ENCODE data around the gene USP49. TPM values are rescaled to one million over a fixed set of nuclear protein-coding genes. Genes with fewer than 3 reads are reported as not detected.

The USP49 gene
- total and polyA plus RNA-seq, 10 of the 15 experiments (the other 5 are each of a cell fraction or from before 2014, with no cell fraction given) = 1.0 to 7.7 (median 4.3) TPM

DNA sequence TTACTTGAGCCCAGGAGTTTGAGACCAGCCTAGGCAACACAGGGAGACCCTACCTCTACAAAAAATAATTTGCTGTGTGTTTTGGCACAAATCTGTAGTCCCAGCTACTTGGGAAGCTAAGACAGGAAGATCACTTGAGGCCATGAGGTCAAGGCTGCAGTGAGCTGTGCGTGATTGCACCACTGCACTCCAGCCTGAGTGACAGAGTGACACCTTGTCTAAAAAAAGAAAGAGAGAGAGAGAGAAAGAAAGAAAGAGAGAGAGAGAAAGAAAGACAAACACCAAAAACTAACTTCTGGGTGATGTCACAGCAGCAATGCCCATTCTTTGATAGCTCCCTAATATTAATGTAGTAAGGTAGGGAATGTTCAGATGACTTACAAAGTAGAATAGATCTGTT is 20.4 kb downstream of the USP49 start:
- H2AFZ ChIP-seq (ENCODE audit: control insufficient read depth, low read depth, low read length) = no peak overlapping the region
- no peaks in the 10 kb centered on the region for H4K20me1 ChIP-seq (ENCODE audit: control insufficient read depth, insufficient read depth)
- H3K79me2 ChIP-seq (ENCODE audit: control insufficient read depth, insufficient read depth, low read length) = no peaks in the 10 kb centered on the region
- H3K27ac ChIP-seq (ENCODE audit: control insufficient read depth, insufficient read depth) = no peak overlapping the region
- no peak overlapping the region for H3K9ac ChIP-seq (ENCODE audit: control insufficient read depth, insufficient read depth, low read length)
- FAIRE-seq (no peak), ATAC-seq (no peak), DNase-seq (ENCODE audit: low read depth, low spot score) (no peak)
- H3K4me3 ChIP-seq = no peak overlapping the region
- no peaks in the 10 kb centered on the region for H3K36me3 ChIP-seq (ENCODE audit: control insufficient read depth in 2 of 2, insufficient read depth in 2 of 2, low read length in 1 of 2)
- ChIA-PET POLR2A (interaction anchor here (1.5 to 2.2 kb wide), 2 partner anchors 13 to 21 kb away, joined by 5 to 7 read pairs; partner anchors contain the start of gene USP49), RAD21 (ENCODE audit: unreplicated experiment) (no interaction called here), CTCF (interaction anchor here (1.1 to 1.2 kb wide), 2 partner anchors 10 to 28 kb away, joined by 3 read pairs; no protein-coding TSS in a partner anchor), SMC1A (ENCODE audit: uncharacterized antibody, unreplicated experiment) (no interaction called here)
- WGBS (ENCODE audit: insufficient coverage, insufficient replicate concordance, low lambda C conversion rate, missing lambda C conversion rate) = 100% methylated on average over 1 of the region's 1 CpG
- H3K27me3 ChIP-seq (replicated peaks in 1 of 2; ENCODE audit: control insufficient read depth in 2 of 2, insufficient read depth in 2 of 2, low read length in 1 of 2) = no peaks in the 10 kb centered on the region
- no TSS peak for BruUV-seq (replicated peaks)
- no peaks in the 10 kb centered on the region for H3K9me3 ChIP-seq (replicated peaks; ENCODE audit: control insufficient read depth, insufficient read depth, low read length)
- H3K4me2 ChIP-seq (ENCODE audit: control insufficient read depth, insufficient read depth) = no peak overlapping the region
- in situ Hi-C loops (cut with MboI) (no loop called here), intact Hi-C loops (cut with micrococcal nuclease; ENCODE audit: unreplicated experiment) (no loop called here)
- H3K4me1 ChIP-seq (ENCODE audit: control insufficient read depth, insufficient read depth, low read length) = no peaks in the 10 kb centered on the region
- no peak for TF ChIP-seq ETV6 (conservative IDR thresholded peaks at IDR 0.05 in 1 of 2, IDR thresholded peaks at IDR 0.05 in 1 of 2; ENCODE audit: borderline replicate concordance in 1 of 2, low read depth in 1 of 2)
- TF ChIP-seq, protein P1, sequence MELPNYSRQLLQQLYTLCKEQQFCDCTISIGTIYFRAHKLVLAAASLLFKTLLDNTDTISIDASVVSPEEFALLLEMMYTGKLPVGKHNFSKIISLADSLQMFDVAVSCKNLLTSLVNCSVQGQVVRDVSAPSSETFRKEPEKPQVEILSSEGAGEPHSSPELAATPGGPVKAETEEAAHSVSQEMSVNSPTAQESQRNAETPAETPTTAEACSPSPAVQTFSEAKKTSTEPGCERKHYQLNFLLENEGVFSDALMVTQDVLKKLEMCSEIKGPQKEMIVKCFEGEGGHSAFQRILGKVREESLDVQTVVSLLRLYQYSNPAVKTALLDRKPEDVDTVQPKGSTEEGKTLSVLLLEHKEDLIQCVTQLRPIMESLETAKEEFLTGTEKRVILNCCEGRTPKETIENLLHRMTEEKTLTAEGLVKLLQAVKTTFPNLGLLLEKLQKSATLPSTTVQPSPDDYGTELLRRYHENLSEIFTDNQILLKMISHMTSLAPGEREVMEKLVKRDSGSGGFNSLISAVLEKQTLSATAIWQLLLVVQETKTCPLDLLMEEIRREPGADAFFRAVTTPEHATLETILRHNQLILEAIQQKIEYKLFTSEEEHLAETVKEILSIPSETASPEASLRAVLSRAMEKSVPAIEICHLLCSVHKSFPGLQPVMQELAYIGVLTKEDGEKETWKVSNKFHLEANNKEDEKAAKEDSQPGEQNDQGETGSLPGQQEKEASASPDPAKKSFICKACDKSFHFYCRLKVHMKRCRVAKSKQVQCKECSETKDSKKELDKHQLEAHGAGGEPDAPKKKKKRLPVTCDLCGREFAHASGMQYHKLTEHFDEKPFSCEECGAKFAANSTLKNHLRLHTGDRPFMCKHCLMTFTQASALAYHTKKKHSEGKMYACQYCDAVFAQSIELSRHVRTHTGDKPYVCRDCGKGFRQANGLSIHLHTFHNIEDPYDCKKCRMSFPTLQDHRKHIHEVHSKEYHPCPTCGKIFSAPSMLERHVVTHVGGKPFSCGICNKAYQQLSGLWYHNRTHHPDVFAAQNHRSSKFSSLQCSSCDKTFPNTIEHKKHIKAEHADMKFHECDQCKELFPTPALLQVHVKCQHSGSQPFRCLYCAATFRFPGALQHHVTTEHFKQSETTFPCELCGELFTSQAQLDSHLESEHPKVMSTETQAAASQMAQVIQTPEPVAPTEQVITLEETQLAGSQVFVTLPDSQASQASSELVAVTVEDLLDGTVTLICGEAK (IDR thresholded peaks at IDR 0.05; ENCODE audit: borderline replicate concordance) = no peak
- TF ChIP-seq SMAD1 (IDR thresholded peaks at IDR 0.05; ENCODE audit: low read depth, partially characterized antibody) = no peak
- no peak for TF ChIP-seq IKZF1 (conservative IDR thresholded peaks at IDR 0.05)
- no peak for TF ChIP-seq HDGF (IDR thresholded peaks at IDR 0.05)
- TF ChIP-seq, protein P2, sequence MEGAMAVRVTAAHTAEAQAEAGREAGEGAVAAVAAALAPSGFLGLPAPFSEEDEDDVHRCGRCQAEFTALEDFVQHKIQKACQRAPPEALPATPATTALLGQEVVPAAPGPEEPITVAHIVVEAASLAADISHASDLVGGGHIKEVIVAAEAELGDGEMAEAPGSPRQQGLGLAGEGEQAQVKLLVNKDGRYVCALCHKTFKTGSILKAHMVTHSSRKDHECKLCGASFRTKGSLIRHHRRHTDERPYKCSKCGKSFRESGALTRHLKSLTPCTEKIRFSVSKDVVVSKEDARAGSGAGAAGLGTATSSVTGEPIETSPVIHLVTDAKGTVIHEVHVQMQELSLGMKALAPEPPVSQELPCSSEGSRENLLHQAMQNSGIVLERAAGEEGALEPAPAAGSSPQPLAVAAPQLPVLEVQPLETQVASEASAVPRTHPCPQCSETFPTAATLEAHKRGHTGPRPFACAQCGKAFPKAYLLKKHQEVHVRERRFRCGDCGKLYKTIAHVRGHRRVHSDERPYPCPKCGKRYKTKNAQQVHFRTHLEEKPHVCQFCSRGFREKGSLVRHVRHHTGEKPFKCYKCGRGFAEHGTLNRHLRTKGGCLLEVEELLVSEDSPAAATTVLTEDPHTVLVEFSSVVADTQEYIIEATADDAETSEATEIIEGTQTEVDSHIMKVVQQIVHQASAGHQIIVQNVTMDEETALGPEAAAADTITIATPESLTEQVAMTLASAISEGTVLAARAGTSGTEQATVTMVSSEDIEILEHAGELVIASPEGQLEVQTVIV (IDR thresholded peaks at IDR 0.05; ENCODE audit: borderline replicate concordance, partially characterized antibody) = no peak
- TF ChIP-seq ESRRA (IDR thresholded peaks at IDR 0.05; ENCODE audit: low read length) = no peak
- TF ChIP-seq JUND (IDR thresholded peaks at IDR 0.05; ENCODE audit: low read depth, low read length) = no peak
- no peak for TF ChIP-seq CHD1 (IDR thresholded peaks at IDR 0.05; ENCODE audit: low read depth, low read length)
- no peak for TF ChIP-seq RAD51 (IDR thresholded peaks at IDR 0.05)
- TF ChIP-seq ZNF24 (IDR thresholded peaks at IDR 0.05) = no peak
- TF ChIP-seq, protein P3, sequence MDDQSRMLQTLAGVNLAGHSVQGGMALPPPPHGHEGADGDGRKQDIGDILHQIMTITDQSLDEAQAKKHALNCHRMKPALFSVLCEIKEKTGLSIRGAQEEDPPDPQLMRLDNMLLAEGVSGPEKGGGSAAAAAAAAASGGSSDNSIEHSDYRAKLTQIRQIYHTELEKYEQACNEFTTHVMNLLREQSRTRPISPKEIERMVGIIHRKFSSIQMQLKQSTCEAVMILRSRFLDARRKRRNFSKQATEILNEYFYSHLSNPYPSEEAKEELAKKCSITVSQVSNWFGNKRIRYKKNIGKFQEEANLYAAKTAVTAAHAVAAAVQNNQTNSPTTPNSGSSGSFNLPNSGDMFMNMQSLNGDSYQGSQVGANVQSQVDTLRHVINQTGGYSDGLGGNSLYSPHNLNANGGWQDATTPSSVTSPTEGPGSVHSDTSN (IDR thresholded peaks at IDR 0.05; ENCODE audit: insufficient replicate concordance, low read depth, low read length) = no peak
- TF ChIP-seq CHD2 (IDR thresholded peaks at IDR 0.05; ENCODE audit: borderline replicate concordance, low read depth, low read length) = no peak
- no peak for TF ChIP-seq FOXK2 (IDR thresholded peaks at IDR 0.05)
- TF ChIP-seq HCFC1 (IDR thresholded peaks at IDR 0.05; ENCODE audit: low read length) = no peak

Data from GM12878 (cell line).